HG03575 (cell line): ENCODE results near the gene LMOD1.
"Not testable (repeated sequence)": the region's sequence is repeated elsewhere in the genome, so short reads cannot be mapped to it uniquely, and the experiment has no call there.

Source experiments
- ATAC-seq: cut with Tn5 transposase; IDR thresholded peaks from one replicate; pipeline ENCODE4 v1.9.1; 2021; ENCODE audit not compliant: unreplicated experiment, insufficient number of reproducible peaks, low FRiP score; ENCODE audit errors: extremely low read depth

LMOD1 gene

GRCh38 chr1:201884425-201884824 is 61.9 kb downstream of the LMOD1 start:
- no peak for ATAC-seq

DNA sequence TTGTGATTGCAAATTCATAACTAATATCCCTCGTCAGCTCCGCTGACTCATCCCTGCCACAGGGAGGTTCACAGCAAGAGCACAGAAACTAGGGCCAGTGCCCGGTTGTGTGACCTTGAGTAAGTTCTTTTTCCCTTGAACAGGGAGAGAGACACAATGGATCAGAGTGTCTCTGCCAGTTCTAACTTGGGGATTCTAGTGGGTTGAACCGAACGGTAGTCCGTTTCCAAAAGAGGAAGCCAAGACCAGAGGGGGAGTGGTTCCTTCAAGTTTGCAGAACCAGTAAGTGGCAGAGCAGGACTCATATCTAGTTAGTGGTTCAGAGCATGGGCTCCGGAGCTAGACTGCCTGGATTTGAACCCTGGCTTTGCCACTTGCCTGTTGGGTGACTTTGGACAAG is 62.6 kb downstream of the LMOD1 start:
- no peak for ATAC-seq

- ATAC-seq: no peak
Measured at GRCh38 chr1:201883266-201883665, 63.1 kb downstream of the LMOD1 start.

DNA sequence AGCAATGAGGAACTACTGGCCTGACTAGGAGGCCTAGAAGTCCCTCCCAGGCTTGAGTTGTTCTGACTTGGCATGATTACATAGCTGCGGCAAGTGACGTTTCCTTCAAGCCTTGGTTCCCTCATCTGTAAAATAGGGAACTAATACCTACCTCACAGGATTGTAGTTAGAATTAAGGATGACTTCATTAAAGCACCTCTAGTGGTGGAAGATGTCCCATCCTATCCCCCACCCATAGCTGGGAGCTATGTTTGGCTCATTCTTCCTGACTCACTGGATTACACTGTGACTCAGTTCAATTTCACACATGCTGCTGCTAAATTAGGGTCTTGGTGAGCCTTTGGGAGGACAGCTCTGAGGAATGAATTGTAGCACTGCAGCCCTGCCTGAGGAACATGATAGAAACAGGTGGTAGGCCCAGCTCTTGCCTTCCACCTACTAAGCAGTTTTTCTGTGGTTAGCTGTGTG is 63.6 kb downstream of the LMOD1 start:
- no peak for ATAC-seq

- no peak for ATAC-seq
Measured at GRCh38 chr1:201881617-201882016, 64.7 kb downstream of the LMOD1 start.

DNA sequence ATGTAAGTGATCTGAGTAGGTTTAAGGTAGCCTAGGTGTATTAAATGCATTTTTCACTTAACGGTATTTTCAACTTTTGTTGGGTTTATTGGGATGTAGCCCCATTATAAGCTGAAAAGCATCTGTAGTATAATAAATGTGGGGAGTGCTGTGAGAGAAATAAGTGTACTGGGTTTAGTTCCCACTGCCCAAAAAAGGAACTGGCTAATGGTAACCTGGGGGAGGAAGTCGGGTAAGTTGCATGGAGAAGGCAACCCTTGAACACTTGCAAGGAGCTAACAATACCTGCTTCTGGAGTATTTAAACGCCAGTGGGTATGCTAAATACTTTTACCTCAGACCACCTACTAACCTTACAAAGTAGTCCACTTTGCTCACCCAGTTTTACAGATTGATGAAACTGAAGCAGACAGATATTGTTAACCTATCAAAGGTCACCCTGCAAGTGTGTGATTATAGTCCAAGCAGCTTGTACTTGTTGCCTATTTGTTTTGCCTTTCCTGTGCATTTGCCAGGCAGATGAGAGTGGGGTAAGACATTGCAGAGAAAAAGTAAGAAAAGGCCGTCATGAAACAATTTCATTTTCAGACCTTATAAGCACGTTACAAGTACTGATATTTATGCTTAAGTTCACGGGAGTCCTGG is 65.3 kb downstream of the LMOD1 start:
- ATAC-seq: no peak

DNA sequence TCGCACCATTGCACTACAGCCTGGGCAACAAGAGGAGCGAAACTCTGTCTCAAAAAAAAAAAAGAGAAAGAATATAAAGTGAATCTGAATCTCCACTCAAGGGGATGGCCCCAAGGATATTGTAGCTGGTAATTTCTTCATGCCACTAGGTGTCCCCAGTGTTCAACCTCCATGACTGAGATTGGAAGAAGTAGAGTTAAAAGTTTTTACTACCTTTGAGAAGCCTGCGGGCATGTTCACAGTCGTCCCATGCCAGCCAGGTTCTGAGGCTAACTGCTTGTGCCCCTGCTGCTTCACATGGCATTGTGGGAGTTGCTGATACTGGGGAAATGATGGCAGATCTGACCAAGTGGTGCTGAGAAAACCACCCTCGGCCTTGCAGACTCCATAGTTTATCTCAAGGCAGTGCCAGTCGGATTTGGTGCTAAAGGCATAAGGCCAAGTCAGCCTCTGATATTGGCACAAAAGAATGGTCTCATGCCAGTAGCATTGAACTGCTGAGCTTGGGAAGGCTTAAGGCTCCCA is 68.4 kb downstream of the LMOD1 start:
- ATAC-seq: no peak

GRCh38 chr1:201876148-201876818 is 70.1 kb downstream of the LMOD1 start:
- no peak for ATAC-seq

DNA sequence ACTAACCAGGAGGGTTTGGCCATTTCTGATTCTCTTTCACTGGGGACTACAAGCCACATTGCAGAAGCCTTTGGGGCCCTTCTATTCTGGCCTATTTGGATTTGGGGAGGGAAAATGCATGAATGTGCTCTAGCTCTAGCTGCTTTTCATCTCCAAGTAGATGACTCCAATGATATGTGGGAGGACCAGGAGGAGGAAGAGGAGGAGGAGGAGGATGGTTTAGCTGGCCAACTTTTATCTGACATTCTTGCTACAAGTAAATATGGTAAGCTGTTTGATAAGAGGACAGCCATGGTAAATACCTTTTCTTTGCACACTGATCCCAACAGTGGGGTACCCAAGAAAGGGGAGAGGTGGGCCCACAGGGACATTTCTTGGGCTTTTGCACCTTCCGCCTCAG is 71.7 kb downstream of the LMOD1 start:
- ATAC-seq: no peak

DNA sequence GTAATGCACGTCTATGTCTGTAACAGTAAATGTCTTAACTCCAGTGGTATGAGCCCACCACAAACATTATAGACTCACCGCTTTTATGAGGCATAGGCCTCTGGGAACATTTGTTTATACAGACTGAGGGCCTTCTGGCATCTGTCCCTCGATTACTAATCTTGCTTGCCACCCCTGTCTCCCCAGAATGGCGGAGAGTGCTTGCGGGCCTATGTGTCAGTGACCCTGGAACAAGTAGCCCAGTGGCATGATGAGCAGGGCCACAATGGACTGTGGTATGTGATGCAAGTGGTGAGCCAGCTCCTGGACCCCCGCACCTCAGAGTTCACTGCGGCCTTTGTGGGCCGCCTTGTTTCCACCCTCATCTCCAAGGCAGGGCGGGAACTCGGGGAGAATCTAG is 76.0 kb downstream of the LMOD1 start:
- ATAC-seq: no peak

DNA sequence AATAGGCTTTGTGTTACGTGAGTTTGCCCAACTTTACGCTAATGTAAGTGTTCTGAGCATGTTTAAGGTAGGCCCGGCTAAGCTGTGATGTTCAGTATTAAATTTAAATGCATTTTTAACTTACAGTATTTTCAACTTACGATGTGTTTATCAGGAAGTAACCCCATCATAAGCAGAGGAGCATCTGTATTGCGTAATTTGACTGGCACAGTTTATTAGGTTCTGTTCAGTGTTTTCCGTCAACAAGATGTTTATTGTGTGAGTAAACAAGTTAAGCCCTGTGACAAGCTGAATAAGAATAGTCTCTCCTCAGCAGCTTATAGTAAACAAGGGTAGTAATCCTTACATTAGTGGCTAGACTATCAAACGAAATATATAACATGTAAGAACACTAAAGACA is 84.9 kb downstream of the LMOD1 start:
- no peak for ATAC-seq

DNA sequence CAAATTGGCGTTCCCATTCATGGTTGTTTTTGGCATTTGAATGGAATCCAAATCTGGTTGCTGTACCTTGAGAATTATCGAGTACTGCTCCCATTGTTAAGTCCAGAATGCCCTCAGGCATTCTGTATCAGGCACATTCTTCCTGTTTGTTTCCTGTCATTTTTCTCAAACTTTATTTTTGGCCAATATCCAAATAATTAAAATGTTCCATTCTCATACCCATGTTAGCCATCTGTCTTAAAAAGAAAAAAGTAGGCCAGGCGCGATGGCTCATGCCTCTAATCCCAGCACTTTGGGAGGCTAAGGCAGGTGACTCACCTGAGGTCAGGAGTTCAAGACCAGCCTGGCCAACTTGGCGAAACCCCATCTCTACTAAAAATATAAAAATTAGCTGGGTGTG is 86.9 kb downstream of the LMOD1 start:
- ATAC-seq: no peak

DNA sequence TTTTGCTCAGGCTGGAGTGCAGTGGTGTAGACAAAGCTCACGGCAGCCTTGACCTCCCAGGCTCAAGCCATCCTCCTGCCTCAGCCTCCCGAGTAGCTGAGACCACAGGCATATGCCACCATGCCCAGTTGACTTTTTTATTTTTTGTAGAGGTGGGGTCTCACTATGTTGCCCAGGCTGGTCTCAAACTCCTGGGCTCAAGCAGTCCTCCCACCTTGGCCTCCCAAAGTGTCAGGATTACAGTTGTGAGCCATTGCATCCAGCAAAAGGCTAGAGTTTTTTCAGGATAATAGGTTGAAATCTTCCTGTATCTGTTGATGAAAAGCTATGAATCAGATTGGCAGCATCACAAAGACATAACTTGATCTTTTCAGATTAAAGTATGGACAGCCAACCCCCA is 89.6 kb downstream of the LMOD1 start:
- not testable (repeated sequence) for ATAC-seq

- ATAC-seq: no peak
Measured at GRCh38 chr1:201851949-201852348, 94.4 kb downstream of the LMOD1 start.

DNA sequence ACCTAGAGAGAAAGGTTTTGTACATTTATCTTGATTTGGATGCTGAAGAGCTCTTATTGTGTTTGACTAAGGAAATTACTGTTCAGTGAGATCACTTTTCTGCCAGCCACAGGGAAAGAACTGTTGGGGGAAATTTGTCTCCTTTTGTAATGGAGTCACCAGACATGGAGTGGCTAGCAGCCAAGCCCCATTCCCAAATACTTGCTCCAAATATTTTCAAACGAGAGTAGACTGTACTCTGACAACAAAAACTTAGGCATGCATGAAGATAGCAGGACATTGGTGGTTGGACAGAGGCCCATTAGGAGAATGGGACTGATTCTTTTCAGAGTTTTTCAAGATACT is 96.3 kb downstream of the LMOD1 start:
- no peak for ATAC-seq

DNA sequence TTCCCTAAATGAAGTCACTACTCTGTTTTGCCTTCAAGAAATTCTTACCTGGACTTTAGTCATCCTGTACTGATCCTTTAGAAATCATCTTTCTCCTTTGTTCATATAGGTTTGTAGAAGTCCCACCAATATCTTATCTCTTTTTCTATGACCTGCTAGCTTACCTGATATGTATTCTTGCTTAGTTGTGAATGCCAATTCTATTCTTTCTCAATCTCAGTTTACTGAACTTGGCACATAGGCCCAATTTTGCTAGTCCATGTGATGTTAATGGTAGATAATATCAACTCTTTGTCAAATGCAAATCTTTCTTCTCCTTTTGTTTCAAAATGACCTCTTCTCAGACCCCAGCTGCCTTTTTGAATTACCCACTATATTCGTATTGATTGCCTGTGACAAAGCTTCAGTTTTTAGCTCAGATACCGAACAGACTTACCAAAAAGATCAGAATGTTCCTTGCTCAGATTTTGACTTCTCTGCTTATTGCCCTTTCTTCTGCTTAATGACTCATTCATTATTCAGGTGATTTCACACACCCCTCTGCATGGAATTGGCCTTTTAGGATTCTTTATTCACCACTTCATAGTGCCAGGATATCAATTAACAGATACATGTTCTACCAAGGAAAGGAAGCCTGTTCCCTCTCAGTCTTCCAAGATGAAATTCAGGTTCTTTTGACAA is 96.8 kb downstream of the LMOD1 start:
- ATAC-seq: no peak

- no peak for ATAC-seq
Measured at GRCh38 chr1:201848230-201848629, 98.1 kb downstream of the LMOD1 start.

DNA sequence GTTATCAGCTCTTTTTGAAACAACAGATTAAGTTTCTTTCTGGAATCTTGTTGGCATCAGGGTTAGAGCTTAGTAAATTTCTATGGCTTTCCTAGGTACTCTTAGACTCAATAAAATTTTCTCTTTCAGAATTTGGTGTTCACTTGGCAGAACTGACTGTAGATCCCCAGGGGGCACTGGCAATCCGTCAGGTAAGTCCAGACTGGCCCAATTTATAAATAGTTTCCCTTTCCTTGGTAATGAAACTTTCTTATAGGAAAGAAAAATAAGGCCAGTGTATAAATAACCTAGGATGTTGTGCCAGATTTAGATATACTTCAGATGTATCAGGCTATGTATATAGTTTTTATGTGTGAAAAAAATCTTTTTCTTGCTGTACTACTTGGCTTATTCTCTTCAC is 99.2 kb downstream of the LMOD1 start:
- no peak for ATAC-seq
